Left cardiac atrium (tissue), 4 donors: ENCODE results near the gene NLRP12. TPM values are rescaled to one million over a fixed set of nuclear protein-coding genes. Genes with fewer than 3 reads are reported as not detected.
"Not testable (repeated sequence)": the region's sequence is repeated elsewhere in the genome, so short reads cannot be mapped to it uniquely, and the experiment has no call there.

Experiments
- ATAC-seq, 2 donors: fragments of 200-7000 bp; cut with Tn5 transposase; one replicate each; pipeline ENCODE4 v1.9.1; 2020; ENCODE audit warnings: mild to moderate bottlenecking in 2 of 2, moderate library complexity in 2 of 2
- DNase-seq: peaks from one replicate; pipeline ENCODE4 v3.0.0-alpha.2; 2020
- intact Hi-C, 2 donors: fragments of 100-400 bp; cut with DNase I; formaldehyde crosslinking; loops; one replicate each; pipeline versions ENCODE4 v1.14.1 to v1.15.1; 2022 to 2023
- total RNA-seq, 2 donors: library from RNA; stranded (reverse); fragmentation: NEBNext Ultra II Directional; extraction: Animal tissue kit (Norgen Biotek cat#: 25700); gene quantifications; one replicate each; pipeline ENCODE4 v1.2.1, GENCODE V29; 2021
- donor health status: DM: no; HTN: yes; CAD: no.
- donor health status: DM: no; HTN: yes; CAD: no; lungs with severe emphysema.
- donor health status: DM: yes; HTN: yes; CAD: no.
- donor health status: Dilated cardiomyopathy.

NLRP12 gene
- total RNA-seq, 2 donors from 2014 or later: 0.56 to 0.84 TPM

GRCh38 chr19:53840914-53841313 lies 16.8 kb upstream of the NLRP12 start:
- ATAC-seq: peak in 1 of 2 donors; percentile 72
- DNase-seq: not testable (repeated sequence)
- intact Hi-C loops: loop anchor here (5.0 to 10.0 kb wide), 2 partner anchors 64 to 181 kb away; partner anchors contain the start of gene CACNG7 (in 1 of the 2)

- DNase-seq, ATAC-seq: not testable (repeated sequence)
- intact Hi-C loops: loop anchor here (5.0 to 10.0 kb wide), 2 partner anchors 65 to 182 kb away; partner anchors contain the start of gene CACNG7 (in 1 of the 2)
Measured at GRCh38 chr19:53840241-53840640, 16.1 kb upstream of the NLRP12 start.

DNA sequence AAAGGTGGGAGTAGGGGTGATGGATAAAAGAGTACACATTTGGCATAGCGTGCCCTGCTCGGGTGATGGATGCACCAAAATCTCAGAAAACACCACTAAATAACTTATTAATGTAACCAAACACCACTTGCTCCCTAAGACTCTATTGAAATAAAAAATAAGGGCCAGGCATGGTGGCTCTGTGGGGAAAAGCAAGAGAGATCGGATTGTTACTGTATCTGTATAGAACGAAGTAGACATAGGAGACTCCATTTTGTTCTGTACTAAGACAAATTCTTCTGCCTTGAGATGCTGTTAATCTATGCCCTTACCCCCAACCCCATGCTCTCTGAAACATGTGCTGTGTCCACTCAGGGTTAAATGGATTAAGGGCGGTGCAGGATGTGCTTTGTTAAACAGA lies 14.3 kb upstream of the NLRP12 start:
- DNase-seq, ATAC-seq, intact Hi-C loops: not testable (repeated sequence)

DNA sequence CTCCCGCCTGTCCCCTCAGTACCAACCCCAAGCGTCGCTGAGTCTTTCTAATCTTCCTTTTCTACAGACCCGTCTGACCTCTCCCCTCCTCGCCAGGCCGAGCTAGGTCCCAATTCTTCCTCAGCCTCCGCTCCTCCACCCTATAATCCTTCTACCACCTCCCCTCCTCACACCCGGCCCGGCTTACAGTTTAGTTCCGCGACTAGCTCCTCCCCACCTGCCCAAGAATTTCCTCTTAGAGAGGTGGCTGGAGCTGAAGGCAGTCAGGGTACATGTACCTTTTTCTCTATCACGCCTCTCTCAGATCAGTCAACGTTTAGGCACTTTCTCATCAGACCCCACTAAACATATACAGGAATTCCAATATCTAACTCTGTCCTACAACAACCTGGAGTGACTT lies 8.7 kb upstream of the NLRP12 start:
- ATAC-seq, DNase-seq: not testable (repeated sequence)

GRCh38 chr19:53828531-53828930 lies 4.4 kb upstream of the NLRP12 start:
- intact Hi-C loops: no loop called here
- no peak for ATAC-seq

More for the DNA sequence above, 8.7 kb upstream of the NLRP12 start:
- intact Hi-C loops: not testable (repeated sequence)

GRCh38 chr19:53826876-53827275 lies 2.8 kb upstream of the NLRP12 start:
- intact Hi-C loops: no loop called here
- no peak for DNase-seq
- ATAC-seq: no peak

More at GRCh38 chr19:53828531-53828930, 4.4 kb upstream of the NLRP12 start:
- no peak for DNase-seq

DNA sequence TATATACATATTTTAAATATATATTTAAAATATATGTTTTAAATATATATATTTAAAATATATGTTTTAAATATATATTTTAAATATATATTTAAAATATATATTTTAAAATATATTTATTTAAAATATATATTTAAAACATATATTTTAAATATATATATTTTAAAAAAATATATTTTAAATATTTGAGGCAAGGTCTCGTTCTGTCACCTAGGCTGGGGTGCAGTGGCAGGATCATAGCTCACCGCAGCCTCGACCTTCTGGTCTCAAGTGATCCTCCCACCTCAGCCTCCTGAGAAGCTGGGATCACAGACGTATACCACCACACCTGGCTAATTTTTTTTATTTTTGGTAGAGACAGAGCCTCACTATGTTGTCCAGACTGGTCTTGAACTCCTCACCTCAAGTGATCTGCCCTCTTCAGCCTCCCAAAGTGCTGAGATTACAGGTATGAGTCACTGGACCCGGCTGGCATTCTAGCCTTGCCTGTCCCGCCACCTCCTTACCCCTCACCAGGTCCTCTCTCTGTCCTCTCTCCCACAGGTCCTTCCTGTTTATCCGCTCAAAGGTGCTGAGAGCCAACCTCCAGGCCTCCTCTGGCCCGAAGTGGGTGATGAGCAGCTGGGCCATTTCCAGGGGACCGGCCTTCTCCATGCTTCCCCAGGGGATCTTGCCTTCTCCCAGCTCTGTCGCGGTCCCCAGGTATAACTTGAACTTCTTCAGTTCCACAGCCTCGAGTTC lies 564 bp downstream of the NLRP12 start:
- ATAC-seq: peak in 1 of 2 donors; percentile 22
- DNase-seq: no peak
- intact Hi-C loops: no loop called here

- no peak for DNase-seq
- intact Hi-C loops: no loop called here
- ATAC-seq: no peak
Measured at GRCh38 chr19:53819861-53820260, 4.3 kb downstream of the NLRP12 start.

DNA sequence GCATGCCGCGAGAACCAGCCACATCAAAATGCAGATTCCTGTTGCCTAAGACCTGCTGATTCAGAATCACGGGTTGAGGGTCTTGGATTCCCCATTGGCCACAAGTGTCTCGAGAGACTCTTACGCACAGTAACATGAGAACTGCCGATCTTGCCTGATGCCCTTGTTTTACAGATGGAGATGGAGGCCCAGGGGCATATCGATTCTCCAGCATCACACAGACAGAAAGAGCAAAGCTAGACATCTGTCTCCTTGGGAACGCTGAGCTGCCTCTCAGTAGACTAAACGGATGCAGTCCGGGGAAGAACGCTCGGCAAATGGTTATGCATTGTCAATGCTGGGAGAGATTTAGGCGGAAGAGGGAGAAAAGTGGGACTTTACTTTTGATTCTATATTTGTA lies 5.4 kb downstream of the NLRP12 start:
- intact Hi-C loops: no loop called here
- DNase-seq (no peak), ATAC-seq (no peak)

DNA sequence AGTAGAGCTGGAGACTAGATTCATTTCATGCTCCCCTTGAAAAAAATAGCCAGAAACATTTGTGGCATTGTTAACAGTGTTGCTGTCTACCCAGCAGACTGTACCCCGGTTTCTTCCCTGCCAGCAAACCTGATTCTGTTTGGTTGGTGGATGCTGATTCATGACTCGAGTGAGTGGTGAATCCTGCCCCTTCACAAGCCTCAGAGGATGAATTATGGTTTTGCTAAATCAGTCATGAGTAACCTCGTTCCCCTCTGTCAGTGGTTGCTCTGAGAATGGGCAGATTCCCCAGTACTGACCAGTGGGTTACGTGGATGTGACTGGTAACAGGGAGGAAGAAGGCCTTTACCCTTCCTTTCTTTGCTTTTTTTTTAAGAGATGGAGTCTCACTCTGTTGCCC lies 10.1 kb downstream of the NLRP12 start:
- ATAC-seq (no peak), DNase-seq (no peak)
- intact Hi-C loops: no loop called here

GRCh38 chr19:53812335-53812734 lies 11.8 kb downstream of the NLRP12 start:
- ATAC-seq: no peak
- no peak for DNase-seq
- intact Hi-C loops: no loop called here

- ATAC-seq (no peak), DNase-seq (no peak)
- intact Hi-C loops: no loop called here
Measured at GRCh38 chr19:53810891-53811290, 13.2 kb downstream of the NLRP12 start.

DNA sequence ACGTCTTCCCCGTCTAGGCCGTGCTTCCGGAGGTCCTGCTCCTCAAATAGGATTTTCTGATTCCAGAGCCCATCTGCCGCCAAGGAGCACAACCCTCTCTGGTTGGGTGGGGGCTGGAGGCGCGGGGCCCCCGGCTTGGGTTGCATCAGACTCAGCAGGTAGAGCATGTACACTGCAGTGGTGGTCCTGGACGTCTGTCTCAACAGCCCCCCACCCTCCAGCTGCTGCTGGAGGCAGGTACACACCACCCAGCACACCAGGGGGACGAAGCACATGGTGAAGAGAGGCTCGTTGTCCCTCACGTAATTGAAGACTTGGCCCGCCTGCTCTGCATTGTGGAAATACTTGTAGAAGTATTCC lies 13.9 kb downstream of the NLRP12 start:
- ATAC-seq (no peak), DNase-seq (no peak)
- intact Hi-C loops: no loop called here

DNA sequence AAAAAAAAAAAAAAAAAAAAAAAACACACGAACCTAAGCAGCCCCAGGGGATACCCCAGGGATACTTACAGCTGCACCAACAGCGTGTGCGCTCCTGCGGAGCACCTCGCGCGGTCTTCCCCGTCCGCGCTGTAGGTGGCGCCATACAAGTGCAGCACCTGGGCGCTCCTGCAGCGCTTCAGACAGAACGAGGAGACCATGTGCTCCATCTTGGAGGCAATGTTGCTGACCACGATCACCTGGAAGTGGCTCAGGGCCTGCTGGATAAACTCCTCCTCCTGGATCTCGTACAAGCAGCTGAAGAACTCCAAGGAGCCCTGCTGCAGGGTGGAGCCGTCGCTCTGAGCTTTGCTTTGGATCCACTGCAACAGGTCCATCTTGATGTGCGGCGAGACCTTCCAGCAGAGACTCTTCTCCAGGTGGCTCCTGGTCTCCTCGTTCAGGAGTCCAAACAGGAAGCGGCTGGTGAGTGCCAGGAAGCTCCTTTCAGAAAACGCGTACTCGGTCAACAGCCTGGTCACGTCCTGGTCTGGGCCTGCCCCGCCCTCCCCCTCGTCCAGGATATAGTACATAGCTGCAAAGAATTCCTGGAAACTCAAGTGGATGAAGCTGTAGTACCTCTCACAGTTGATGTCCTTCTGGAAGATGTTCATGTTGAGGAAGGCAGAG lies 14.5 kb downstream of the NLRP12 start:
- intact Hi-C loops: loop anchor here in 1 of 2 donors (10.0 kb wide), 1 partner anchor 215 kb away; no protein-coding TSS in a partner anchor
- ATAC-seq: peak in 1 of 2 donors; percentile 29
- DNase-seq: no peak

GRCh38 chr19:53808710-53809125 lies 15.4 kb downstream of the NLRP12 start:
- ATAC-seq (peak in 1 of 2 donors; percentile 22), DNase-seq (no peak)
- intact Hi-C loops: loop anchor here in 1 of 2 donors (10.0 kb wide), 1 partner anchor 216 kb away; no protein-coding TSS in a partner anchor

DNA sequence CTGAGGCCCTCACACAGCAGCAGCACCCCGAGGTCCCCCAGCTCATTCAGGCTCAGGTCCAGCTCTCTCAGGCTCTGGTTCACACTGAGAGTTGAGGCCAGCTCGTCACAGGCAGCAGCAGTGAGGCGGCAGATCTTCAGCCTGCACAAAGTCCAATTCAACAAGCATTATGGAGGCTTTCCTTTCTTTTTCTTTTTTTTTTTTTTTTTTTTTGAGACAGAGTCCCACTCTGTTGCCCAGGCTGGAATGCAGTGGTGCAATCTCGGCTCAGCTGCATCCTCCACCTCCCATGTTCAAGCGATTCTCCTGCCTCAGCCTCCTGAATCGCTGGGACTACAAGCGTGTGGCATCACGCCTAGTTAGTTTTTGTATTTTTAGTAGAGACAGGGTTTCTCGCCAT lies 22.9 kb downstream of the NLRP12 start:
- intact Hi-C loops: loop anchor here in 1 of 2 donors (10.0 kb wide), 1 partner anchor 224 kb away; no protein-coding TSS in a partner anchor
- ATAC-seq: no peak
- no peak for DNase-seq

DNA sequence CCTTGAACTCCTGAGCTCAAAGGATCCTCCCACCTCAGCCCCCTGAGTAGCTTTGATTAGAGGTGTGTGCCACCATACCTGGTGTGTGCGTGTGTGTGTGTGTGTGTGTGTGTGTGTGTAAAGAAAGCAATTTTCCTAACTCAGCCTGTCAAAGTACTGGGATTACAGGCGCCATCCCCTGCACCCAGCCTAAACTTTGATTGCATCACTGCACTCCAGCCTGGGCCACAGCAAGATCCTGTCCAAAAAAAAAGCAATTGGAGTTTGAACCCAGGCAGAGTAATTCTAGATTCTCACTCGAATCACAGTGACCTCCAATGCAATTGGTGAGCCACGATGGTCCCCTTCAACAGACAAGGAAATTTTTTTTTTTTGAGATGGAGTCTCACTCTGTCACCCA lies 29.1 kb downstream of the NLRP12 start:
- intact Hi-C loops: no loop called here
- ATAC-seq: no peak
- no peak for DNase-seq

- DNase-seq: peak; percentile 87
- intact Hi-C loops: loop anchor here in 1 of 2 donors (5.0 kb wide), 1 partner anchor 229 kb away; no protein-coding TSS in a partner anchor
- ATAC-seq: peak; percentile 98
Measured at GRCh38 chr19:53792721-53793433, 31.2 kb downstream of the NLRP12 start.
